A549 (cell line): Measurements from ENCODE around the gene MEGF6. TPM values are rescaled to one million over a fixed set of nuclear protein-coding genes. Genes with fewer than 3 reads are reported as not detected.

Source experiments
- ATAC-seq, 2 experiments: fragments of 200-7000 bp in 1 of 2; fragments of >200 bp in 1 of 2; cut with Nextera tagmentation in 1 of 2; cut with Tn5 transposase in 1 of 2; 3 replicates each; pipeline versions ENCODE4 v1.8.0 to v1.9.1; 2018 to 2020; ENCODE audit warnings: mild to moderate bottlenecking in 1 of 2, moderate library complexity in 1 of 2
- CTCF ChIA-PET: fragments of 300-600 bp; sonication (Branson Sonifier 250); formaldehyde crosslinking; extraction: SDS; loops from one replicate; lab custom pipeline; 2021; ENCODE audit warnings: antibody characterized with exemption, inconsistent platforms; lab: Yijun Ruan, JAX
- POLR2A ChIA-PET: fragments of 350-600 bp; formaldehyde crosslinking; extraction: SDS; loops from one replicate; lab custom pipeline; 2021; ENCODE audit warnings: antibody characterized with exemption, inconsistent platforms; lab: Yijun Ruan, JAX
- DNase-seq, 2 experiments: peaks; one replicate each; pipeline versions ENCODE4 v3.0.0 to v3.0.0-alpha.2; 2011 to 2016; ENCODE audit warnings: low read depth in 1 of 2, low spot score in 1 of 2
- FAIRE-seq: peaks from 2 replicates; lab custom pipeline; 2011; peaks lifted over from hg19 to GRCh38; lab: Jason Lieb, UNC
- H3K27ac ChIP-seq, 2 experiments: fragments of >200 bp; sonication (Bioruptor Twin); formaldehyde crosslinking; 3 replicates each; pipeline ENCODE4 v1.5.1; 2016 to 2017
- H3K4me1 ChIP-seq: fragments of >200 bp; sonication (Bioruptor Twin); formaldehyde crosslinking; 3 replicates; pipeline ENCODE4 v1.6.1; 2016
- H3K4me2 ChIP-seq: fragments of >200 bp; sonication (Bioruptor Twin); formaldehyde crosslinking; 3 replicates; pipeline ENCODE4 v1.6.1; 2016
- H3K4me3 ChIP-seq: fragments of >200 bp; sonication (Bioruptor Twin); formaldehyde crosslinking; 3 replicates; pipeline ENCODE4 v1.5.1; 2016
- H3K9me3 ChIP-seq: fragments of >200 bp; sonication (Bioruptor Twin); formaldehyde crosslinking; 3 replicates; pipeline ENCODE4 v1.6.1; 2016
- BCL3 ChIP-seq: fragments of >200 bp; sonication (Bioruptor Twin); formaldehyde crosslinking; IDR thresholded peaks from 3 replicates; pipeline ENCODE4 v1.6.1; 2016
- CEBPB ChIP-seq, 2 experiments: fragments of >200 bp in 1 of 2; sonication (Bioruptor Twin) in 1 of 2; formaldehyde crosslinking in 1 of 2; IDR thresholded peaks; 2 replicates each; pipeline ENCODE4 v1.6.1; 2012 to 2016
- CHD4 ChIP-seq: fragments of 200-600 bp; sonication (generic); IDR thresholded peaks from 2 replicates; pipeline ENCODE4 v1.6.1; 2016; ENCODE audit warnings: antibody characterized with exemption, mild to moderate bottlenecking, borderline replicate concordance
- CTCF ChIP-seq: fragments of >200 bp; sonication (Bioruptor Twin); formaldehyde crosslinking; IDR thresholded peaks from 3 replicates; pipeline ENCODE4 v1.5.1; 2016
- EHF ChIP-seq: fragments of 250-450 bp; sonication (Bioruptor Pico); IDR thresholded peaks from 2 replicates; pipeline ENCODE4 v1.5.0; 2020; ENCODE audit warnings: mild to moderate bottlenecking
- EHMT2 ChIP-seq: fragments of 200-600 bp; sonication (generic); IDR thresholded peaks from 2 replicates; pipeline ENCODE4 v1.6.1; 2016; ENCODE audit warnings: antibody characterized with exemption, low read depth, mild to moderate bottlenecking, moderate library complexity
- ELK1 ChIP-seq: fragments of 150-350 bp; IDR thresholded peaks from 2 replicates; pipeline ENCODE4 v1.6.1; 2014; ENCODE audit warnings: low read depth, mild to moderate bottlenecking, low read length
- ESRRA ChIP-seq: fragments of 150-350 bp; IDR thresholded peaks from 2 replicates; pipeline ENCODE4 v1.6.1; 2014; ENCODE audit warnings: mild to moderate bottlenecking, low read length, borderline replicate concordance
- FOXS1 ChIP-seq: fragments of 250-450 bp; sonication (Bioruptor Pico); IDR thresholded peaks from 2 replicates; pipeline ENCODE4 v1.5.0; 2020; ENCODE audit warnings: mild to moderate bottlenecking, moderate library complexity
- GATA3 ChIP-seq: IDR thresholded peaks from 2 replicates; pipeline ENCODE4 v1.6.1; 2012; ENCODE audit warnings: borderline replicate concordance
- HES2 ChIP-seq: fragments of >200 bp; sonication (Bioruptor Twin); formaldehyde crosslinking; IDR thresholded peaks from 2 replicates; pipeline ENCODE4 v1.6.1; 2016
- HOXA7 ChIP-seq: fragments of 250-450 bp; sonication (Bioruptor Pico); IDR thresholded peaks from 2 replicates; pipeline ENCODE4 v1.5.0; 2020; ENCODE audit warnings: mild to moderate bottlenecking, moderate library complexity
- MAZ ChIP-seq: fragments of 150-350 bp; IDR thresholded peaks from 2 replicates; pipeline ENCODE4 v1.6.1; 2014; ENCODE audit warnings: antibody characterized with exemption, low read depth, low read length, borderline replicate concordance
- NR3C1 ChIP-seq: fragments of >200 bp; sonication (Bioruptor Twin); formaldehyde crosslinking; IDR thresholded peaks from 3 replicates; pipeline ENCODE4 v1.6.1; 2017
- PHF8 ChIP-seq: fragments of 200-600 bp; sonication (generic); IDR thresholded peaks from 2 replicates; pipeline ENCODE4 v1.6.1; 2016; ENCODE audit warnings: low read depth, mild to moderate bottlenecking, antibody characterized with exemption, moderate library complexity, borderline replicate concordance
- RAD21 ChIP-seq, 2 experiments: fragments of >200 bp in 1 of 2; sonication (Bioruptor Twin) in 1 of 2; formaldehyde crosslinking in 1 of 2; IDR thresholded peaks in 1 of 2; conservative IDR thresholded peaks in 1 of 2; 2 replicates in 1 of 2; 3 replicates in 1 of 2; pipeline ENCODE4 v1.6.1; 2012 to 2018; ENCODE audit warnings: inconsistent platforms in 1 of 2
- SMC3 ChIP-seq: fragments of >200 bp; sonication (Bioruptor Twin); formaldehyde crosslinking; IDR thresholded peaks from 3 replicates; pipeline ENCODE4 v1.6.1; 2018; ENCODE audit warnings: inconsistent platforms
- SREBF2 ChIP-seq: fragments of 450-650 bp; IDR thresholded peaks from 2 replicates; pipeline ENCODE4 v1.6.1; 2014; ENCODE audit warnings: mild to moderate bottlenecking, moderate library complexity
- USF2 ChIP-seq: fragments of 450-650 bp; IDR thresholded peaks from 2 replicates; pipeline ENCODE4 v1.6.1; 2014; ENCODE audit warnings: antibody characterized with exemption
- ZC3H11A ChIP-seq: fragments of 450-650 bp; IDR thresholded peaks from 2 replicates; pipeline ENCODE4 v1.6.1; 2014; ENCODE audit warnings: antibody characterized with exemption, mild to moderate bottlenecking
- ZFP36 ChIP-seq: fragments of 450-650 bp; IDR thresholded peaks from 2 replicates; pipeline ENCODE4 v1.6.1; 2014; ENCODE audit warnings: borderline replicate concordance; ENCODE audit not compliant: partially characterized antibody
- WGBS: methylation state at CpG from one replicate; pipeline ENCODE4 v1.1.6; 2017; ENCODE audit errors: missing lambda C conversion rate; 5-methylcytosine and 5-hydroxymethylcytosine counted together
- polyA plus RNA-seq, 4 experiments: library from polyadenylated mRNA; depleted of rRNA in 3 of 4; stranded (reverse); fragments of >200 nt; fragmentation: RNase III in 1 of 4; extraction: RNeasy Plus Mini Kit Qiagen cat#74134 plus additional on column Dnase treatment in 1 of 4; gene quantifications; 2 replicates in 3 of 4; 3 replicates in 1 of 4; pipeline ENCODE4 v1.2.3, GENCODE V29; 2011 to 2017

Gene MEGF6
- polyA plus RNA-seq, 2 of the 4 experiments (the other 2 are of a cell fraction), result 0.66 to 13.7 TPM

GRCh38 chr1:3578433-3578805 is 32.9 kb downstream of the MEGF6 start:
- no peaks in the 10 kb centered on the region for H3K9me3 ChIP-seq
- TF ChIP-seq BCL3, result no peak
- no peak for TF ChIP-seq SREBF2
- TF ChIP-seq EHF (CRISPR knock-in tag), result no peak
- TF ChIP-seq CHD4, result no peak
- no peak for TF ChIP-seq SMC3
- TF ChIP-seq GATA3, result no peak
- TF ChIP-seq CTCF, result no peak
- no peak for TF ChIP-seq USF2
- no peak for TF ChIP-seq EHMT2
- no peak for TF ChIP-seq CEBPB (IDR thresholded peaks at IDR 0.05)
- TF ChIP-seq ELK1, result no peak
- no peak for TF ChIP-seq NR3C1
- TF ChIP-seq ESRRA, result no peak
- TF ChIP-seq RAD21 (conservative IDR thresholded peaks at IDR 0.05 in 1 of 2, IDR thresholded peaks at IDR 0.05 in 1 of 2), result no peak
- no peak for TF ChIP-seq MAZ
- DNase-seq (no peak), ATAC-seq (no peak), FAIRE-seq (no peak)
- 88% methylated on average over 1 of the region's 8 CpGs for WGBS
- no peak overlapping the region for H3K4me2 ChIP-seq
- ChIA-PET POLR2A (no interaction called here), CTCF (interaction anchor here (0.7 to 1.6 kb wide), 5 partner anchors 9 to 993 kb away, joined by 3 to 5 read pairs (median 3); no protein-coding TSS in a partner anchor)
- no peaks in the 10 kb centered on the region for H3K4me1 ChIP-seq
- no peak overlapping the region for H3K4me3 ChIP-seq
- no peak overlapping the region for H3K27ac ChIP-seq

GRCh38 chr1:3577711-3578432 is 33.4 kb downstream of the MEGF6 start:
- POLR2A ChIA-PET, result no interaction called here
- no peak for TF ChIP-seq PHF8
- TF ChIP-seq HOXA7 (CRISPR knock-in tag), result no peak
- TF ChIP-seq USF2, result no peak
- no peak for TF ChIP-seq ZFP36
- TF ChIP-seq HES2, result no peak
- no peak for TF ChIP-seq ZC3H11A
- TF ChIP-seq FOXS1 (CRISPR knock-in tag), result no peak
- Histone ChIP-seq H3K27ac (no peak overlapping the region), H3K4me3 (no peak overlapping the region), H3K4me1 (no peaks in the 10 kb centered on the region), H3K4me2 (no peak overlapping the region), H3K9me3 (no peaks in the 10 kb centered on the region)
- CTCF ChIA-PET, result interaction anchor here (1.0 to 1.6 kb wide), 3 partner anchors 10 to 44 kb away, joined by 3 to 4 read pairs (median 3); no protein-coding TSS in a partner anchor
- WGBS, result 78% methylated on average over 11 of the region's 27 CpGs
- FAIRE-seq, result no peak
- DNase-seq, result no peak
- ATAC-seq, result no peak
